ENCODE measurements around the gene ADCYAP1.

The ADCYAP1 gene

DNA sequence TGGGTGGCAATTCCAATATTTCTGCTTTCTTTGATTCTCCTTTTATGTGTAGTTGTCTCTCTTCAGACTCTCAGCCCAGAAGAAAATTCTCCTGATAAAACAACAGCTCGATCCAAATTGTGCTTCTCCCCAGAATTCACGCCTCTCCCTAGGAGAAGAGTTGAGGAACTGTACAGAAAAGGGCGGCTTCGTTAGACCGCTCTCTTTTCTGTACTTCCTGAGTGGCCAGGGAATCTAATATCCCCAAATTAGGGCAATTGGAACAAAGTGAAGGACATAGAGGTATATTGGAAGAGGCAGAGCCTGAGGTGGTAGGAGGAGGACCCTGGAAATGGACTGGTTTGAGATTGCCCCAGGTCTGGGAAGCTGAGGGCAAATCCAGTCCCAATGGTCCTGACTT, 5.6 kb downstream of the ADCYAP1 start:
- DNase-seq (ENCODE audit: low spot score), result no peak

DNA sequence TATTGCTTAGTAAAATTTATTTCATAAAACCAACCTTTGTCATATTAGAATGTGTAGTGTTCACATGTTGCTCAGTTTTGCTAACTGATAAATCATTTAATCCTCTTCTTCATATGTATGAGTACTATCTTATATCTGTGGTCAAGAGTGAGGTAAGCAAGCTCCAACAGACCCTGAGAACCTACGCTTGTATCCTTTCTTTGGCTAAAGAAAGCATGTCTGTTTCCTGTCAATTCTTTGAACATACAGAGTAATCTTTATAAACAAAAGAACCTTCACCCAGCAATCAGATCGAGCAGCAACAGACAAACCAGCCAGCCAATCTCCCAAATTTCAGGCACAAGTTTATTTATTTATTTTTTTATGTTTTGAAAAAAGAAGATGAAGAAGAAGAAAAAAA, 6.4 kb downstream of the ADCYAP1 start:
- no peak for DNase-seq (ENCODE audit: low spot score)

DNA sequence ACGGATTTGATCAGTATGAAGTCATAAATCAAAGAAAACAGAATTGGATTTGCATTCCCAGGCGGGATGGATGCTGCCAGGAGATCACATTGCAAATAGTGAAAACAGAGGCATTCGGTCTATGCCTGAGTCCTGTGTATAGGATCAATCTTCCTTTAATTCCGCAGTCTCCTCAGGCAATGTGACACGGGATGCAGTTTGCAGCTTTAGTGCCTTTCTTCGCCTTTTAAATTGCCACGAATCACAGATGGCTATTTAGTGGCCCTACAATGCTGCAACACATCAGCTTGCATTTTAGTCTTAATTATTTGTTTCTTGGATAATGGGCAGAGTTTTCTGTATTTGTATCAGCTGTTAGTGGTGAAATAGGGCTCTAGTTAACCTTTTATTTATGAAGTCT, 6.8 kb downstream of the ADCYAP1 start:
- DNase-seq (ENCODE audit: low spot score), result no peak

DNA sequence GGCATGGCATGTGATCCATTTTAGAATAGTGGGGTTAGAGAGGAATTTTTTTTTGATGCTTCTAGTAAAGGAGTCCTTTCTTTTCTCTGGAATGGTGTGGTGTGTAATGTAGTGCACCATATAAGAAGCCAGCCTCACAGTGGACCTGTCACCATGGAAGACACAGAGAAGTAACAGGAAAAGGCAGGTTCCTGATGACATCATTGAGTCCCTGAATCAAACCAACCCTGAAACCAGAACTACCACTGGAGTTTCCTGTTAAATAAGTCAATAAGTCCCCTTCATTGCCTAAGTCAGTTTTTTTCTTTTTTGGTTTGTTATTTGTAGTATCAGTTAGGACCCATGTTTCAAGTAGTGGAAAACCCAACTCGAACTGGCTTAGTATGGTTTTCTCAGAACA, 11.9 kb downstream of the ADCYAP1 start:
- DNase-seq (ENCODE audit: low spot score), result no peak

DNA sequence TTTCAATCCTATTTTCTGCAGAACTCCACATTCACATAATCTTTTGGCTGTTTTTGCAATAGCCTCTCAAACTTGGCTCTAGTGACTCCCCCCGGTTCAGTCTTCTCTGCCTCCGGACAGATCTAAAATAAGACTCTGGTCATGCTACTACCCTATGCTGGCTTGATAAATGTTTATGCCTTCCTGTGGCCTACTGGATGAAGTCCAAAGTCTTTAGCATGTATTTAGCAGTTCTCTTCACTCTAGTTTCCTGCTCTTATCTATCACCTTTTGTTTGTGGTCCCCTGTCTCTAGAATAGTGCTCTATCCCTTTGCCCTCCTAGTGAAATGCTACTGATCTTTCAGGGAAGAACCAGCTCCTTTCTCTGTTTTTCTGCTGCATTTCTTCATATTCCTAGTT, 14.4 kb downstream of the ADCYAP1 start:
- DNase-seq (ENCODE audit: low spot score), result no peak

DNA sequence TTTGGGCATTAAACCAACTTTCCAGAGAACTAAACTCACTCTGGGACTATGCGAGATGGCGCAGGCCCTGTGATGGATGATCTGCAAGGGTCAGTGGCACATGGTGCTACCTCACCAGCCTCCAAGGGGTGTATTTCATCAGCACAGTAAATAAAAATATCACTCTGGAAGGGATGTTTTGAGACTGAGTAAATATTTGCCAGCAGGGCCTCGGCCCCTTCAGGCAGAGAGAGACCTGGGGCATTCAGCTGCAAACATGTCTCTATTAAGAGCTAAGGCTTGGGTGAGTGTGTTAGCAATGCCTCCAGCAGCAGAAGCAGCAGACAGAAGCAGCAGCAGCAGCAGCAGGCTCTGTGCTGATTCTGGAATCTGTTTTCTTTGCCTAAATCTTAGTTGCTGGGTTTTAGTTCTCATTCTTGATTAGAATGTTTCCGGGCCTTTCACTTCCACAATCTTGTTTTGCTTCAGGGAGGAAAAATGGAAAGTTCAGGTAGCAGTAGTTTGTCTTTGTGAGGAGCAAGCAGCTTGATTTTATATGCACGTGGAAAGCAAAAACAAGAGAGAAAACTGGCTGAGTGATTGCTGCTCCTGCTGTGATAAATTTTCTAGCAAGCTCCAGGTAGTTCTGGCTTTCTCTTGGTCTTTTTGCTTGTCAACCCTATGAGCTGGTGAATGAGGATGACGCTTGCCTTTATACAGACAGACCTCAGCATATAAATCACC, 18.6 kb downstream of the ADCYAP1 start:
- DNase-seq (ENCODE audit: low spot score), result peak; percentile 59

DNA sequence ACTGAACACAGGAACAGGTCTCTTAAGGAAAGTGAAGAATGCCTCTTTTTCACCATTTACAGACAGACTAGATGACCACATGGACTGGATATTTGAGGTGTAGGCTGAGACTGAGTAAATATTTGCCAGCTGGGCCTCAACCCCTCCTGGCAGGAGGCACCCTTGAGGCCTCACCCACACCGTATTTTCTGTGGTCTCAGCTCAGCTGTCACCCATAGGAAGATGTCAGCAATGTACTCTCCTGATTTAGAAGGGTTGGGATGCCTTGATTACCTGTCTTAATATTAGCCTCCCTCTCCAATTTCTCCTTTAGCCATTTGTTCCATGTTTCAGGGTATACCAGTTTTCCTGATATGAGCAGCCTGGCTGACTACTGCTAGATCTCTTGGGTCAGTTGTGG, 20.3 kb downstream of the ADCYAP1 start:
- DNase-seq (ENCODE audit: low spot score), result no peak

DNA sequence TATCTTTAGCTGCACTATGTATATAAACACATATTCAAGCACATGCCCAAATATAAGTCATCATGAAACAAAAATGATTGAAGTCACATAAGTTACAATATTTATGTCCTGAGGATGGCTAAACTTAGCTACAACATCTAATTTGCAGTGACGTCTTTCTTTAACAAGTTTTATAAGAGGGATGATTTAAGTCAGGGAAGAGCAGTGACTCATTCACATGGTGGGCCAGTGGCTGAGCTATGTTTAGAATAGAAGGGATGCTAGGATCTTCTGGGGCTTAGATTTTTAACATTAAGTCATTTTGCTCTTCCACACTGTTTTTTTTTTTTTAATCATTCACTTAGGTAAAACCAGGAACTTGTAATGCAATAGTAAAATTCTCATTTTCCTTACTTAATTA, 22.3 kb downstream of the ADCYAP1 start:
- no peak for DNase-seq (ENCODE audit: low spot score)

DNA sequence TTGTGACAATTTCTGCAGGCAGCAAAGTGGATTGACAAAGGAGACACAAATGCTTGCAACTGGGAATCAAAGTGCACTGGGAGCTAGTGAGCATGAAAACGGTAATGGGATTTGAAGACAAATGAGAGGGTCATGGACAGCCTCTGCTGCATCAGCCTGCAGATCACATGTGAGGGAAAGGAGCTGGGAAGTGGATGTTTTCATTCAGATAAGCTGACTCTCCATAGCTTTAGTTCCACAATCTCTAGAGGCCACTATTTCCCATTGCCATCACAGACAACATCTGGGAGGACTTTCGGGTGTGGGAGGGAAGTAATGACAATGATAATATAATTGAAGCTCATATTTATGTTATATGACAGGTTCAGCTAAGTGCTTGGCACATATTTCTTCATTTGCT, 28.4 kb downstream of the ADCYAP1 start:
- no peak for DNase-seq (ENCODE audit: low spot score)

DNA sequence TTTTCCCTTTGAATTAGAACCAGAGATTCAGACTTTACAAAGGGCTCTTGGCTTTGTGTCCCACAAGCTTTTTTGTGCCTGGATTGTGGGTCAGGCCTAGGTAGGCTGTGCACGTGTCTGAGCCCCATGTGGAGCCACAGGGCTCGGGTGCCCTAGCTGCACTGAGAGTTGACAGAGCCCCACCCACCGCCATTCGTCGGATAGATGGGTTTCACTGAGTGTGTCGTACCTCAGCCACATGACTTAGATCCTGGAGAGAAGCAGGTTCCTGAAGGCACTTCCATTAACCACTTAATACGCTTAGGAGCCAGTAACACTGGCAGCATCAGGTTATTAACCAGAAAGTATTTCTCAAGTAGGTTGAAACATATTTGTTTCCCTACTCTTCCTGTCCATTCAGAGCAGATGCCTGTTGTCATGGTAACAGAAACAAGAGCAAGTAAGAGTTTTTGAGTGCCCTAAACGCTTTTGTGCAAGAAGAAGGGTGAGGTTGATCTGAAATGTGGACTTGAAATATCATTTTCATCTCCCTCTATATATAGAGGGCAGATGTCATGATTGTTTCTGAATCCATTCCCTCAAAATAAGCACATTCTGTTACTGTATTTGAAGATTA, 30.0 kb downstream of the ADCYAP1 start:
- DNase-seq (ENCODE audit: low spot score), result no peak

DNA sequence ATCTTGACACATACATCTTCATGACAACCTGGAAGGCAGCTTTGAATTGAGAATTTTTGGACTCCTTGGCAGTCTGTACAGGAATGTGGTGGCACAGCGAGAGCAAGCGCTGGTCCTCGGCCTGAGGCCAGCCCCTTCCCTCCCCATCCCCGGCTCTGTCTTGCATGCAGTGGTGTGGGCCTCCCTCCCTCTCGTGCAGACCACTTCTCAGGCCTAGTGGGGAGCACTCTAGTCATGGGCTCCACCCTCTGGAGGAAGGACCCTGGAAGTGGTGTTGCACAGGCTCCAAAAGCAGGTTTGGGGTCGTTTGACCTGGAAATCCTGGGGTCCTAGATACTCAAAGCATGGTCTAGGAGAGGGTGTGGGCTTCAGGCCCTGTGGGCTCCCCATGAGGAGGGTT, 32.3 kb downstream of the ADCYAP1 start:
- no peak for DNase-seq (ENCODE audit: low spot score)

DNA sequence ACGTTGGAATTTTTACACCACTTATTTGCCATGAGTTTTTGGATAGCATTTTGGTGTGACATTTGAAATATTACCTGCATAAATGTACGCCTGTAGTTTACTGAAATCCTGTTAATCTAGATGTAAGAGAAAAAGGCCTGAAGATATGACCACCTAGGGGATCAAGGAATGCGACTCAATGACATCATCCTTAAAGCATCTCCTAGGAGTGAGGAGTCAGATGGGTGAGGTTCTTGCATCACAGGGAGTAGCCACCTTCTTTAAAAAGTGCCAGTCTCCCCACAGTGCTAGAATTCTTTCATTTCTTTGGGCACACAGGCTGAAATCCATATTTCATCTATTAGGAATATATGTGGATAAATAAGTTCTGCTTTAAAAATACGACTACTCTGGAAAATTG, 34.5 kb downstream of the ADCYAP1 start:
- no peak for DNase-seq (ENCODE audit: low spot score)

DNA sequence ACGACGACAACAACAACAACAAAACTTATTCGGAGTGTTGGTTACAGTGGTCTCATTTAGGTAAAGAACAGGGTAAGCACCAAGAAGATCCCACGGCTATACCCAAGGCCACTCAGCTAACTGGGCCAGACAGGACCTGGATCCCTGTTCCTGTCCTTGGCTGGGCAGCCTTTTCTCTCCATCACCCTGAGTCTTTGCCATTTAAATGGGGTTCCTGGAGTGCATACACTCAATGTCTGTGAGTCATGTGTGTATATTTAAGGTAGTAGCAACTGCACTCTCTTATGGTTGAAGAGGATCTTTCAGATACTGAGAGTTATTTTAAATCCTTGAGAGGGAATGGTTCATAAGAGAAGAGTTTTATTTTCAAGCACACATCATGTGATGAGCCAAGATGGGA, 35.3 kb downstream of the ADCYAP1 start:
- no peak for DNase-seq (ENCODE audit: low spot score)

DNA sequence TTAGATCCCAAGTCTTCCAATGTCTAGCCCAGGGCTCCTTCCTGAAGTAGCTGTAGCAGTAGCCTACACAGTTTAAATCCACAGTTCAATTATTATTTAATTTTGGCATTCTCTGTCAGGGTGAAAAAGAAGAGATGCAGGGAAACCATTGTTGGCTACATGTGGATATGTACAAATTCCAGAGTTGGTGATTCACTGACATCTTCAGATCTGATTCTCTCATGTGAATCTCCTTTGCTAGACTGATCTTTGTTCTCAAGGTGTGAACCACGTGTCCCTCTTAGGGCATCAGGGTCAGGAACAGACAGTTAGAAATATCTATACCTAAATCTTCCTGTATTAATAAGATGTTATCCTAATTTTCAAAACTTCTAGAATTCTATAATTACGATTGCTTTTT, 36.7 kb downstream of the ADCYAP1 start:
- DNase-seq (ENCODE audit: low spot score), result no peak

DNA sequence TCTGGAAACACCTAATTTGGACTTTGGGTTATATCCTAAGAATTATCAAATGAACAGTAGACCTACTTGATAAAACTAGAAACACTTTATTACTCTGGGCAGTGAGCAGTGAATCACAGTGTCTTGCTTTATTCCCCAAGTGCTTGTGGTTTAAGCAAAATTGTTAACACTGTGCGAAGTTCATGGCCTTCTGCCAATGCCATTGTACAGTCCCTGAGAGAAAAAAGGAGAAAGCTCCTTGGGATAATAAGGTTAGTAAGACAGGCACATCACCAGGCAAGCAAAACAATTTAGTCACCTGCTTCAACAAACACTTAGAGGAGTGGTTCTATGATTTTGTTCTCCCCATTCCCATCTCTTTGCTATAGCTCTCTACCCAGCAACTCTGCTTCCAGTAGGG, 39.8 kb downstream of the ADCYAP1 start:
- DNase-seq (ENCODE audit: low spot score), result no peak

DNA sequence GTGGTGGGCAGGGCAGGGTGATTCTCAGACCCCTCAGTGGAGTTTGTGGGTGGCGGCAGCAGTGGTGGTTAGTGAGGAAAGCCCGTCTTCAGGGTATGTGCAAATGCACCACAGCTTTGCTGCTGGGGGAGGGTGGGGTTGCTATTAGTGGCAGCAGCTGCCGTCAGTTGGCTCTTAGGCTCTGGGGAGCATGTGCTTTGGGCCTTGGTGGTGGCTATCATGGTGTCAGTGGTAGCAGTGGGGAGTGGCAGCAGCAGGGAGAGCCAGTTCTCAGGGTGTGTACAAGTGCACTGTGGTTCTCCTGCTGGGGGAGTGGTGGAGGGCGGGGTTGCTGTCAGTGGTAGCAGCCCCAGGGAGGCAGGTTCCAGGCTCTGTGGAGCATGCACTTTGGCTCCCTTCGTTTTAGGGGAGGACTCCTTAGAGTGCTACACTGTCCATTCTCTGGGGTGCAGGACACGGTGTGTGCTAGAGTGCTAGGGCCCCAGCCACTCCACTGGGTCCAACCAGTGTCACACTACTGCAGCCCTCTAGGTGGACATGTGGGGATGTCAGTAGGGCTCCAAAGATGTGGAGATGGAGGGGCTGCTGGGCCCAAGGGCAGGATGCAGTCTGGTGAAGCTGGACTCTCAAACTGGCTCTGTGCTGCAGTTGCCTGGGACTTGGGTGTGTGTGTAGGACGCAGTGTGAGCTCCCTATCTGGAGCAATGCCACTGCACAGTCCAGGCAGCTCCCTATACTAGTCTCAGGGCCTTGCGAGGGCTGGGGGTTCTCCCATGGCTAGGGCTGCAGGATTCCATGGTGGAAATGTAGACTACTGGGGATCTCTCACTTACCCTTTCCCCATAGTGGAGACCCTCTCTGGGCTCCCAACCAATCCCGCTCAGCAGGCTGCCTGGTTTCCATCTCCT, 45.3 kb downstream of the ADCYAP1 start:
- DNase-seq (ENCODE audit: low spot score), result no peak

DNA sequence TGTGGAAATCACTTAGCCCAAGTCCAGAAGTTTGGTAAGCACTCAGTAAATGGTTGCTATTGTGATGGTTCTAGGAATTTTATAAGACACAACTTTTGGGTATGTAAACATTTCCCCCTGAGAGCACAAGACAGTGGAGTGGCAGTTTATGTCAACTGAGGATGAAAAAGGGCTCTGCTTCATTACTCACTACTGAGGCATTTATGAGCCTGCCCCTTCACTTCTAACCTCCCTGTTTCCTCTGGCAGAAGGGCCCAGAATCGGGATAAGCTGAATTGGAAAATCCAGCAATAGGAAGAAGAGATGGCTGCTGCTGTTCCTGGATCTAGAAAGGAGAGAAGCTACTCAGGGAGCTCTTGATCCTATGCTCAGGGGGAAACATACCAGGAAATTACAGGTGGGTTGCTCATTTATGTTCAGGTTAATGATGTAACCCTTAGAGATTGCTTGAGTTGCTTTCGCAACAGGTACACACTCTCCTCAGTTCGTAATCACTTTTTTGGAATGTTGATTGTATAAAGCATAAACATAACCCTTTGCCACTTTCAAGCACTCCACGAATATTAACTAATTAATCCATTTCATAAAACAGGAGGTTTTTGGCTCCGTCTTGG, 46.3 kb downstream of the ADCYAP1 start:
- DNase-seq (ENCODE audit: low spot score), result no peak

DNA sequence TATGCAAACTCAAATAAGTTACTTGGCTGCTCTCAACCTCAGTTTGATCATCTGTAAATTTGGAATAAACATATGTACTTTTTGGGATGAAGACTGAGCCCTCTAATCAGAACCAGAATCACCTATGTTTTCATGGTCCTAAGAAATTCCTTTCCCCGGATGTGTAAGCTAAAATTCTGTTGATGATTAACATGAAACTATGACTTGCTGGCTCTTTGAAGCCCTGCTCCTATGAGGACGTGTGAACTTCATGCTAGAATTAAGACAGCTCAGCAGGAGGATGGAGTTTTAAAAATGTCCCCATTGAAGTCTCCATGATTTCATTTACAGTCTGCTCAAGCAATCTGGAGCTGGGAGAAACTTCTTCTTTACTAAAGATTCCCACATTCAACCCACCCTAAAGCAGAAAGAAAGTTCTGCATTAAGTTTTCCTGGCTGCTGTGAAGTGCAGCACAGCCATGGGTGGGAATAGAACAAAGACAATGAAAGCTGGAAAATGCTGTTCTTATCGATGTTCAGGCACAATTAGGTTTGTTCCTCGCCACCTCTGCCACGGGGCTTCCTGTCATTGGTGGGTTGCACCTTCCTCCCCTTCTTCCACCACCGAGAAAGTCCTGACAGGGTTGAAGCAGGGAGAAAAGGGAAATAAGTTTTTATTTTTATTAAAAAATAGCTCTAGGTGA, 50.9 kb downstream of the ADCYAP1 start:
- peak; percentile 51 for DNase-seq (ENCODE audit: low spot score)

DNA sequence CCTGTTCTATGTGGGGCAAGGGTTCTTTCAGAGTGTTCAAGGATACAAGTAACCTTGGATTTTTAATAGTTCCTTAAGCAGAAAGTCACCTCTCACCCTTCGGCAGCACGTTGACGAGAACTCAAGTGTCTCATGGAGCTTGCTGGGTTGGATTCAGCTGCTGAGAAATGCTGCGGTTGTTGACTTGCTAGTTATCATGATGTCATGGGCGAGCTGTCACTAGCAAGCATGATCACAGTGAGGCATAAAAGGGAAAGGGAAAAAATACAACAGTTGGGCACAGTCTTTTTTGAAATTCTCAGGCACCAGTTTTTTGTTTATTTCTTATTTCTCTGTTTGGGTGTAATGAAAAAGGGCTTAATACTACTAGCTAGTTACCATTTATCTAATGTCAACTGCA, 53.2 kb downstream of the ADCYAP1 start:
- DNase-seq (ENCODE audit: low spot score), result no peak

DNA sequence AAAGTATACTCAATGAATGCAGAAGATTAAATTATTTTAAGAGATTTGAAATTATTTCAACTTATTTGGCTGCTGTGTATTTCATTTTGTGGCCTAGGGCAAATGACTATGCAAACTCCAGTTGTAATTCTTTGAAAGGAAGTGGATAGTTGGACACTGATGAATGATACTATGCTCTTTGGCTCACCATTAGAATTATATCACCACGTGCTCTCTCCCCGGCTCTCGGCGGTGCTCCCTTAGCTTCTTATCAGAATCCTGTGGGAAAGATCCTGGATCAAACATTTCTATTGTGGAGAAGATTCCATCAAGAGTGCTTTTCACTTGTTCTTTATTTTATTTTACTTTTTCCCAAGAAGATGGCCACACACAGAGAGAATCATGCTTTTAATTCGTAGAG, 55.2 kb downstream of the ADCYAP1 start:
- DNase-seq (ENCODE audit: low spot score), result no peak
